Measurements from ENCODE around the gene OAS2.
A peak's percentile ranks its signal among the peaks of the same experiment; 100 is the strongest.
"Not testable (repeated sequence)": the region's sequence is repeated elsewhere in the genome, so short reads cannot be mapped to it uniquely, and the experiment has no call there.

The OAS2 gene

DNA sequence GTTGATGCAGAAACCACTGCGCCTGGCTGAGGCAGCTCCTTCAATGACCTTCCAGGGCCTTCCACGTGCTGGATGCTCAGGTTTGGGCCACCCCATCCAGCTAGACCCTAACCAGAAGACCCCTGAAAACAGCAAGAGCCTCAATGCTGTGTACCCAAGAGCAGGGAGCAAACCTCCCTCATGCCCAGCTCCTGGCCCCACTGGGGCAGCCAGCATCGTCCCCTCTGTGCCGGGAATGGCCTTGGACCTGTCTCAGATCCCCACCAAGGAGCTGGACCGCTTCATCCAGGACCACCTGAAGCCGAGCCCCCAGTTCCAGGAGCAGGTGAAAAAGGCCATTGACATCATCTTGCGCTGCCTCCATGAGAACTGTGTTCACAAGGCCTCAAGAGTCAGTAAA, 29.5 kb upstream of the OAS2 start:
- peak; percentile 44 for DNase-seq (ENCODE audit: low spot score)

DNA sequence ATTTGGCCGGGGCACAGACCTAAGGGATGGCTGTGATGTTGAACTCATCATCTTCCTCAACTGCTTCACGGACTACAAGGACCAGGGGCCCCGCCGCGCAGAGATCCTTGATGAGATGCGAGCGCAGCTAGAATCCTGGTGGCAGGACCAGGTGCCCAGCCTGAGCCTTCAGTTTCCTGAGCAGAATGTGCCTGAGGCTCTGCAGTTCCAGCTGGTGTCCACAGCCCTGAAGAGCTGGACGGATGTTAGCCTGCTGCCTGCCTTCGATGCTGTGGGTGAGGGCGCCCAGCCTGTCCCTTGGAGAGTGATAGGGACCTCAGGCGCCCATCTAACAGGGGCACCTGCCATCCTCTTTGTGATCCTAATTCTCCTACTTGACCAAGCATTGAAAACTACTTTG, 27.6 kb upstream of the OAS2 start:
- DNase-seq (ENCODE audit: low spot score) = no peak

DNA sequence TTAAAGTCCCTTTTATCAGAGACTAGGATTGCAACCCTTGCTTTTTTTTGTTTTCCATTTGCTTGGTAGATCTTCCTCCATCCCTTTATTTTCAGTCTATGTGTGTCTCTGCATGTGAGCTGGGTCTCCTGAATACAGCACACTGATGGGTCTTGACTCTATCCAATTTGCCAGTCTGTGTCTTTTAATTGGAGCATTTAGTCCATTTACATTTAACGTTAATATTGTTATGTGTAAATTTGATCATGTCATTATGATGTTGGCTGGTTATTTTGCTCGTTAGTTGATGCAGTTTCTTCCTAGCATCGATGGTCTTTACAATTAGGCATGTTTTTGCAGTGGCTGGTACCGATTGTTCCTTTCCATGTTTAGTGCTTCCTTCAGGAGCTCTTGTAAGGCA, 21.2 kb upstream of the OAS2 start:
- not testable (repeated sequence) for DNase-seq (ENCODE audit: low spot score)

DNA sequence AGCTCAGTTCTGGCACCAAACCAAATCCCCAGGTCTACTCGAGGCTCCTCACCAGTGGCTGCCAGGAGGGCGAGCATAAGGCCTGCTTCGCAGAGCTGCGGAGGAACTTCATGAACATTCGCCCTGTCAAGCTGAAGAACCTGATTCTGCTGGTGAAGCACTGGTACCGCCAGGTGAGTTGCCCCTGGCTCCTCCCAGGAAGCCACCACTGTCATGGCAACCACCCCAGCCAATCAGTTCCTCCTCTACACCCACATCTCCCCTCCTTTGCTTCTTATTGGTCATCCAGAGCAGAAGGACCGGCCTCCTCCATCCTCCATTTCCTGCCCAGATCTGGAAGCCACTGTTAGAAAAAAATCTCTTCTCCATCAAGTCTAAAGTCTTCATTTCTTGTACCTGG, 17.2 kb upstream of the OAS2 start:
- DNase-seq (ENCODE audit: low spot score) = no peak

DNA sequence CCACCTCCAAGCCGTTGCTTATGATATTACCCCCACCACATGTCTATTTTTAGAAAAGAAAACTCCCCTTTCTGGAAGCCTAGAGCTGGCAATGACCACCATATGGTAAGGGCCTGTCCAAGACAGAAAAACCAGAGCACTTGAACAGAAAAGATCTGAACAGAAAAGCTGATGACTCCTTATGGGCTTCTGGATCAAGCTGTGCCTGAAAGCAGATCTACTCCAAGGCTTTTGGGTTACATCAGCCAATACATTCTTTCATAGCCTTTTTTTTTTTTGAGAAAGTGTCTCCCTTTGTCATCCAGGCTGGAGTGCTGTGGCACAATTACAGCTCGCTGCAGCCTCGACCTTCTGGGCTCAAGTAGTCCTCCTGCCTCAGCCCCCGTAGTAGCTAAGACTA, 16.8 kb upstream of the OAS2 start:
- no peak for DNase-seq (ENCODE audit: low spot score)

DNA sequence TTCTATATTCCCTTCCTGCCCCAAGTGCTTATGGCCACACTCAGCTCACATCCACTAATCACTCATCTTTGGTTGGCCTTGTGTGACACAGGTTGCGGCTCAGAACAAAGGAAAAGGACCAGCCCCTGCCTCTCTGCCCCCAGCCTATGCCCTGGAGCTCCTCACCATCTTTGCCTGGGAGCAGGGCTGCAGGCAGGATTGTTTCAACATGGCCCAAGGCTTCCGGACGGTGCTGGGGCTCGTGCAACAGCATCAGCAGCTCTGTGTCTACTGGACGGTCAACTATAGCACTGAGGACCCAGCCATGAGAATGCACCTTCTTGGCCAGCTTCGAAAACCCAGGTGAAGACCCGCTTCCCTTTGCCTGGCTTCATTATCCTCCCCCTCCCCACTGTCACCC, 15.8 kb upstream of the OAS2 start:
- peak; percentile 40 for DNase-seq (ENCODE audit: low spot score)

DNA sequence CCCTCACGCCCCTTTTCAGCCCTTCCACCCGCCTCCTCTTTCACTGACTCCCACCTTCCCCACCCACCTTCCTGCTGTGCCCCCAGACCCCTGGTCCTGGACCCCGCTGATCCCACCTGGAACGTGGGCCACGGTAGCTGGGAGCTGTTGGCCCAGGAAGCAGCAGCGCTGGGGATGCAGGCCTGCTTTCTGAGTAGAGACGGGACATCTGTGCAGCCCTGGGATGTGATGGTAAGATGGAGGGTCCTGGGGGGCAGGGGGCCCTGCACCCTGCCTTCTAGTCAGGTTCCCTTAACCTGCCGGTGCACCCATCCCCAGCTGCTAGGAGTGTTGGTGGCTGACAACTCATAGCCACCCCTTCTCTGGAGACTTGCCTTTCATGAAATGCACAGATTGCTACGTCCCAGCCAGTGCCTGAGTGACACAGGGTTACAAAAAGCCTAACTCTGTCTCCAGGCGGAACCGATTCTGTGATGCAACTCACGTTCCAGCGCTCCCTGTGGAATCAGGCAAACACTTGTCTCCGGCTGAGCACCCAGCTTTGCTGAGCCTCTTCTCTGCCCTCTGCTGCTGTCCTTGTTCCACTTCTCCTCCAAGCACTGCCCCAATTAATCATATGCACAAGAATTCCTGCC, 15.0 kb upstream of the OAS2 start:
- peak; percentile 45 for DNase-seq (ENCODE audit: low spot score)

DNA sequence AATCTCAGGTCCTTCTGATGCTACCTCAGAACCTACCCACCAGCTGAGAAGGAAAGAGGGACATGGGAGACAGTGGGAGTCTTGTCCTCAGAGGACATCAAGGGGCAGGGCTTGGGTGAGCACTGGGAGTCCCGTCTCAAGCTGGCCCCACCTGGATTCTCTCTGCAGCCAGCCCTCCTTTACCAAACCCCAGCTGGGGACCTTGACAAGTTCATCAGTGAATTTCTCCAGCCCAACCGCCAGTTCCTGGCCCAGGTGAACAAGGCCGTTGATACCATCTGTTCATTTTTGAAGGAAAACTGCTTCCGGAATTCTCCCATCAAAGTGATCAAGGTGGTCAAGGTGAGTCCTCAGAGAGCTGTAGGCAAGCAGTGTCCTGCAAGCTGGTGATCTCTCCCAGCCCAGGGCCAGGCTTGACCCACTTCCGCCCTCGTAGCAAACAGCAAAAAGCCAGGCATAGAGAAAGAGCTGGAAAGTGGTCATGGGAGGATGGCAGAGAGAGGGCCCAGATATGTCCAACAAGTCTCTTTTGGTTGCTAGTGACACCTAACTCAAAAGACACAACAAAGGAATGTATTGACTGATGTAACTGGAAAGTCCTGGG, 14.2 kb upstream of the OAS2 start:
- no peak for DNase-seq (ENCODE audit: low spot score)

DNA sequence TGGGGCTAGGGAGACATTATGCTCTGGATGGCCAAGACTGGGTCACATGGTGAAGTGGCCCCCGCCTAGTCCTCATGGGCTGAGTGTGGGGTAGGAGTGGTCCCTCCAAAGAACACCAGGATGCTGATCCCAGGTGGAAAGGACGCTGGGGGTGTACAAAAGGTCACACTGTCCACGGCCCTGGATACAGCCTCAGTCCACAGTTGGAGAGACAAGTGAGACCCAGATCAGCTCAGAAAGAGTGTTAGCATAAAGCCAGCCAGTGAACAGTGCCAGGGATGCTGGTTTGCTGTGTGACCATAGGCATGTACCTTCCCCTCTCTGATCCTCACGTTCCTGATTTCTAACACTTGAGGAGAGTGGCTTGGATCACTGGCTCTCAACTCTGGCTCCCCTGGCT, 13.4 kb upstream of the OAS2 start:
- no peak for DNase-seq (ENCODE audit: low spot score)

DNA sequence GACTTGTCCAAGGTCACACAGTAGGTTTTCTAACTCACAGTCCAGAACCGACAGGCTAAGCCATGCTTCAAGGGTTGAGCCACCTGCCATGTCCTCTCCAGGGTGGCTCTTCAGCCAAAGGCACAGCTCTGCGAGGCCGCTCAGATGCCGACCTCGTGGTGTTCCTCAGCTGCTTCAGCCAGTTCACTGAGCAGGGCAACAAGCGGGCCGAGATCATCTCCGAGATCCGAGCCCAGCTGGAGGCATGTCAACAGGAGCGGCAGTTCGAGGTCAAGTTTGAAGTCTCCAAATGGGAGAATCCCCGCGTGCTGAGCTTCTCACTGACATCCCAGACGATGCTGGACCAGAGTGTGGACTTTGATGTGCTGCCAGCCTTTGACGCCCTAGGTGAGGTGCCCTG, 12.7 kb upstream of the OAS2 start:
- no peak for DNase-seq (ENCODE audit: low spot score)

DNA sequence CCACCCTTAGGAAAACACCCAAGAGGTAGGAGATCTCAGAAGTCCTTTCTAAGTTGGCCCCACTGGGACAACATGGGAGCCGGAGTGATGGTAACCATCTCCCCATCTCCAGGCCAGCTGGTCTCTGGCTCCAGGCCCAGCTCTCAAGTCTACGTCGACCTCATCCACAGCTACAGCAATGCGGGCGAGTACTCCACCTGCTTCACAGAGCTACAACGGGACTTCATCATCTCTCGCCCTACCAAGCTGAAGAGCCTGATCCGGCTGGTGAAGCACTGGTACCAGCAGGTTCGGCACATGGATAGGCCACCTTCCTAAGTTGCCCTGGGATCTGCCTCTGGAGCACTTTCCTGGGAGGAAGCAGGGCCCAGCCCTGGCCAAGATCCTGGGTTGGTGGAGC, 11.0 kb upstream of the OAS2 start:
- no peak for DNase-seq (ENCODE audit: low spot score)

DNA sequence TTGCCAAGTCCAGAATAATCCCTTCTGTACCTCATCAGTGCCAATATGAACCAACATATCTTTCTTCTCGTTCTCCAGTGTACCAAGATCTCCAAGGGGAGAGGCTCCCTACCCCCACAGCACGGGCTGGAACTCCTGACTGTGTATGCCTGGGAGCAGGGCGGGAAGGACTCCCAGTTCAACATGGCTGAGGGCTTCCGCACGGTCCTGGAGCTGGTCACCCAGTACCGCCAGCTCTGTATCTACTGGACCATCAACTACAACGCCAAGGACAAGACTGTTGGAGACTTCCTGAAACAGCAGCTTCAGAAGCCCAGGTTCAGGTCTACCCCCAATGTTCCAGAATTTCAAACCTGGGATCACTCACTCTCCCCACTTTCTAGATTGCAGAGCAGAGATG, 10.5 kb upstream of the OAS2 start:
- DNase-seq (ENCODE audit: low spot score) = peak; percentile 26

DNA sequence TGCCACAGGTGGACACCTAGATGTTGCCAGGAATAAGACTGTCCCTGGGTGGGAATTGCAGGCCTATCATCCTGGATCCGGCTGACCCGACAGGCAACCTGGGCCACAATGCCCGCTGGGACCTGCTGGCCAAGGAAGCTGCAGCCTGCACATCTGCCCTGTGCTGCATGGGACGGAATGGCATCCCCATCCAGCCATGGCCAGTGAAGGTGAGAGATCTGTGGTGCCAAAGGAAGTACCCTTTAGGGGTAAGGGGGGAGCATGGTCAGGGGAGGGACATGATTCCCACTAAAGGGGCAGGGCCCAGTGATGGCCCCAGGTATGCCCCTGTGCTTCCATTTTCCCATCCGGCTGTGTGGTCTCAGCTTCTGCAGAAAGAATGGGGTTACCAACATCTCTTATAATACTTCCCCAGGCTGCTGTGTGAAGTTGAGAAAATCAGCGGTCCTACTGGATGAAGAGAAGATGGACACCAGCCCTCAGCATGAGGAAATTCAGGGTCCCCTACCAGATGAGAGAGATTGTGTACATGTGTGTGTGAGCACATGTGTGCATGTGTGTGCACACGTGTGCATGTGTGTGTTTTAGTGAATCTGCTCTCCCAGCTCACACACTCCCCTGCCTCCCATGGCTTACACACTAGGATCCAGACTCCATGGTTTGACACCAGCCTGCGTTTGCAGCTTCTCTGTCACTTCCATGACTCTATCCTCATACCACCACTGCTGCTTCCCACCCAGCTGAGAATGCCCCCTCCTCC, 8.6 kb upstream of the OAS2 start:
- no peak for DNase-seq (ENCODE audit: low spot score)

DNA sequence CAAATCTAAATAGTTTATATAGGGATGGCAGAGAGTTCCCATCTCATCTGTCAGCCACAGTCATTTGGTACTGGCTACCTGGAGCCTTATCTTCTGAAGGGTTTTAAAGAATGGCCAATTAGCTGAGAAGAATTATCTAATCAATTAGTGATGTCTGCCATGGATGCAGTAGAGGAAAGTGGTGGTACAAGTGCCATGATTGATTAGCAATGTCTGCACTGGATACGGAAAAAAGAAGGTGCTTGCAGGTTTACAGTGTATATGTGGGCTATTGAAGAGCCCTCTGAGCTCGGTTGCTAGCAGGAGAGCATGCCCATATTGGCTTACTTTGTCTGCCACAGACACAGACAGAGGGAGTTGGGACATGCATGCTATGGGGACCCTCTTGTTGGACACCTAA, 7.9 kb upstream of the OAS2 start:
- DNase-seq (ENCODE audit: low spot score) = no peak

DNA sequence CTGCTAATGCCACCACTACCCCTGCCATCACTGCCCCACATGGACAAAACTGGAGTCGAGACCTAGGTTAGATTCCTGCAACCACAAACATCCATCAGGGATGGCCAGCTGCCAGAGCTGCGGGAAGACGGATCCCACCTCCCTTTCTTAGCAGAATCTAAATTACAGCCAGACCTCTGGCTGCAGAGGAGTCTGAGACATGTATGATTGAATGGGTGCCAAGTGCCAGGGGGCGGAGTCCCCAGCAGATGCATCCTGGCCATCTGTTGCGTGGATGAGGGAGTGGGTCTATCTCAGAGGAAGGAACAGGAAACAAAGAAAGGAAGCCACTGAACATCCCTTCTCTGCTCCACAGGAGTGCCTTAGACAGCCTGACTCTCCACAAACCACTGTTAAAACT, 7.1 kb upstream of the OAS2 start:
- DNase-seq (ENCODE audit: low spot score) = no peak

DNA sequence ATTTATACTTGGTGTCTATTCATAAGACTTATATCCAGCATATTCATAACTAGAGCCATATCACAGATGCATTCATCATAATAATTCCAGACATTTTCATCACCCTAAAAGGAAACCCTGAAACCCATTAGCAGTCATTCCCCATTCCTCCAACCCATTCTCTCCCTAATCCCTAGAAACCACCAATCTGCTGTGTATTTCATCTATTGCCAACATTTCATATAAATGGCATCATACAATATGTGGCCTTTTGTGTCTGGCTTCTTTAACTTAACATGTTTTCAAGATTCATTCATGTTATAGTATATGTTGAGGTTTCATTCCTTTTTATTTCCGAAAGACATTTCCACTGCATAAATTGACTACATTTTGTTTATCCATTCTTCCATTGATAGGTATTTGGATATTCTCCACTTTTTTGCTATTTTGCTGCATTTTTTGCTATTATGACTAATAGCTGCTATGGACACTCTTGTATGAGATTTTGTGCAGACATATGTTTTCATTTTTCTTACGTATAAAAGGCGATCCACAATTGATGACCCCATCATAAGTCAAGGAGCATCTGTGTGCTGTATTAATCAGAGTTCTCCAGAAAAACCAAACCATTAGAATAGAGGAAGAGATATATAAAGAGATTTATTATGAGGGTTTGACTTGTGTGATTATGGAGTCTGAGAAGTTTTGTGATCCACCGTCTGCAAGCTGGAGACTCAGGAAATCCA, 5.1 kb upstream of the OAS2 start:
- DNase-seq (ENCODE audit: low spot score) = no peak

DNA sequence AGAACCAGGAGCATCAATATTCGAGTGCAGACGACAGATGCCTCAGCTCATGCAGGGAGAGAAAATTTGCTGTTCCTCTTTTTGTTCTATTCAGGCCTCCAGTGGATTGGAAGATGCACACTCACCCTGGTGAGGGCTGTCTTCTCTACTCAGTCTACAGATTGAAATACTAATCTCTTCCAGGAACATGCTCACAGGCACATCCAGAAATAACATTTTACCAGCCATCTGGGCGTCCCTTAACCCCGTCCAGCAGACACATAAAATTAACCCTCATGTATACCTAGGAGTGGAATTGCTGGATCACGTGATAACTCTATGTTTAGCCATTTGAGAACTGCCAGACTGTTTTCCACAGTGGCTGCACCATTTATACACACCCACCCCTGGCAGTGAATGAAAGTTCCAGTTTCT, 4.5 kb upstream of the OAS2 start:
- no peak for DNase-seq (ENCODE audit: low spot score)

DNA sequence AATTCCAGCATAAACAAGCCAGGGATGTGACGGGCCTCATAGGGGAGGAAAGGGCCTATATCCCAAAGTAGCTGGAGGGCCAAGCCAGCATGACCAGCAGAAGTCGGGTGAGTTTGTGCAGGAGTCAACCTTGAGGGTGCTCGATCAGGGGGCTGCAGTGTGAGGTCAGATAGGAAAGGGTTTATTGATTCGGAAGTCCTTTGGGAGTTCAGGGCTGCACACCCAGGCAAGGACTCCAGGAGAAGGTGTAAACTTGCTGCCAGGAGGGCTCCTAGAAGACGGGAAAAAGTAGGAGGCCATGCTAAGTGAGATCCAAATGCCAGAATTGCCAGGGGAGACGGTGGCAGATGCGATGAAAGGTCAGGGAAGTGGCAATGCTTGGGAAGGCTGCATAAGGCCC, 3.4 kb upstream of the OAS2 start:
- peak; percentile 34 for DNase-seq (ENCODE audit: low spot score)

DNA sequence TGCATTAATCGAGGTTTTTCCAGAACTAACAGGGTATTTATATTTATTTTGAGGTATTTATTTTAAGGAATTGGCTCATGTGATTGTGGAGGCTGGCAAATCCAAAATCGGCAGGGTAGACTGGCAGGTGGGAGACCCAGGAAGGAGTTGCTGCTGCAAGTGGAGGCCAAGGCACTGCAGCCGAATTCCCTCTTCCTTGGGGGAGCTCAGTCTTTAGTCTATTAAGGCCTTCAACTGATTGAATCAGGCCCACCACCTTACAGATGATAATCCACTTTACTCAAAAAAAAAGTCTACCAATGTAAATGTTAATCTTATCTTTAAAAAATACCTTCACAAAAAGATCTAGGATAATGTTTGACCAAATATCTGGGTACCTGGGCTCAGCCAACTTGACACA, 1.2 kb upstream of the OAS2 start:
- peak; percentile 35 for DNase-seq (ENCODE audit: low spot score)

DNA sequence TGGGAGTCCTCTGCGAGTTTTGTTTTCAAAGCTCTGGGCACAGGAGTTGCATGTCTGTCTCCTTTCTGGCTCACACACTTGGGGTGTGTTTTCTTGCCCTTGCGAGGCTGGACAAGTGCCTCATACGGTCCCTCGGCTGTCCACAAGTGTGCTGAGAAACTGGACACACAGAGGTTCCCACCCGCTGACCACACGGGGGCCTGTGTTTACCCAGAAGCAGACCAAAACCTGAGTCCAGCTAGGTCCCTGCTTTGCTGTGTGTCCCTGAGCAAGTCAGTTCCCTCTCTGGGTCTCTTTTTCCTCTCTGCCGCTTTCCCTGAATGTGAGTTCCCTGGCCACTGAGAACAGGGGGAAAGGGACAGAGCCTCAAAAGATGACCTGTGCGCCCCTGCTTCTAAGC, 678 bp upstream of the OAS2 start:
- DNase-seq (ENCODE audit: low spot score) = peak; percentile 38

DNA sequence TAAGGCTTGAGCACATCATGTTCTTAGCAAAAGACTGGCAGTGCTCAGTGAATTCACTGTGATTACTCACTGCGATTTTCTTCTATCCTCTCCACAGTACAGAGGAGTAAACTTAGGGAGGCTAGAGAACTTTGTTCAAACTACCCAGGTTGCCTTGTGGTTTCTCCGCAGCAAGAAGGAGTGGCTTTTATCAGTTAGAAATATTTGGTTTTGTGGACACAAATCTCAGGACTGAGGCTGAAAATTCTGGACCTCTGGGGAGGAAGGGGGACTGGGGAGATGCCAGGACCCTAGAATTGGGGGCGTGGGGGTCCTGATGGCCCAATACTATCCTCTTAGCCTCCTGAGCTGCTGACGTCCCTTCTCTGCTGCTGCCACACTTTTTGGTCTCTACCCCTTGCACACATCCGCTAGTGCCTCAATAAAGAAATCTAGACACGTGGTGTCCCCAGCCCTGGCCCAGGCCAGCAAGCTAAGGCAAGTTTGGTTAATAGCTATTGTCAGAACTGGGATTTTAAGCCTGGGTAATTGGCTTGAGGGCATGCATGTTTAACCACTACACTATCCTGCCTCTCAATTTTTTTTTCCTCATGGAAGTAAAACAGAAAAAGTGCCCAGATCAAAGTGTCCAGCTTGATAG, 842 bp downstream of the OAS2 start:
- DNase-seq (ENCODE audit: low spot score) = peak; percentile 37

DNA sequence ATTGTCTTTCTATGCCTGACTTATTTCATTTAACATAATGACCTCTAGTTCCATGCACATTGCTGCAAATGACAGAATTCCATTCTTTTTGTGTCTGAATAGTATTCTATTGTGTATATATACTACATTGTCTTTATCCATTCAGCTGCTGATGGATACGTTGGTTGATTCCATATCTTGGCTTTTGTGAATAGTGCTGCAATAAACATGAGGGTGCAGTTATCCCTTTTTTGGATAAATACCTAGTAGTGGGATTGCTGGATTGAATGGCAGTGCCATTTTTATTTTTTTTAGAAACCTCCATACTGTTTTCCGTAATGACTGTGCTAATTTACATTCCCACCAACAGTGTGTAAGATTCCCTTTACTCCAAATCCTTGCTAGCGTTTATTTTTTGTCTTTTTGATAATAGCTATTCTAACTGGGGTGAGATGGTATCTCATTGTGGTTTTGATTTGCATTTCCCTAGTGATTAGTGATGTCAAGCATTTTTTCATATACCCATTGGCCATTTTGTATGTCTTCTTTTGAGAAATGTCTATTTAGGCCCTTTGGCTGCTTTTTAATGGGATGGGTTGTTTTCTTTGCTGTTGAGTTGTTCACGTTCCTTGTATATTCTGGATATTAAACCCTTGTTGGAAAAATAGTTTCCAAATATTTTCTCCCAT, 2.3 kb downstream of the OAS2 start:
- DNase-seq (ENCODE audit: low spot score) = no peak
